ENCODE measurements around the gene NTM.

- TF ChIP-seq, protein P1, sequence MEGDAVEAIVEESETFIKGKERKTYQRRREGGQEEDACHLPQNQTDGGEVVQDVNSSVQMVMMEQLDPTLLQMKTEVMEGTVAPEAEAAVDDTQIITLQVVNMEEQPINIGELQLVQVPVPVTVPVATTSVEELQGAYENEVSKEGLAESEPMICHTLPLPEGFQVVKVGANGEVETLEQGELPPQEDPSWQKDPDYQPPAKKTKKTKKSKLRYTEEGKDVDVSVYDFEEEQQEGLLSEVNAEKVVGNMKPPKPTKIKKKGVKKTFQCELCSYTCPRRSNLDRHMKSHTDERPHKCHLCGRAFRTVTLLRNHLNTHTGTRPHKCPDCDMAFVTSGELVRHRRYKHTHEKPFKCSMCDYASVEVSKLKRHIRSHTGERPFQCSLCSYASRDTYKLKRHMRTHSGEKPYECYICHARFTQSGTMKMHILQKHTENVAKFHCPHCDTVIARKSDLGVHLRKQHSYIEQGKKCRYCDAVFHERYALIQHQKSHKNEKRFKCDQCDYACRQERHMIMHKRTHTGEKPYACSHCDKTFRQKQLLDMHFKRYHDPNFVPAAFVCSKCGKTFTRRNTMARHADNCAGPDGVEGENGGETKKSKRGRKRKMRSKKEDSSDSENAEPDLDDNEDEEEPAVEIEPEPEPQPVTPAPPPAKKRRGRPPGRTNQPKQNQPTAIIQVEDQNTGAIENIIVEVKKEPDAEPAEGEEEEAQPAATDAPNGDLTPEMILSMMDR (IDR thresholded peaks at IDR 0.05): no peak
- TF ChIP-seq POLR2A (IDR thresholded peaks at IDR 0.05) (no peak), POLR2AphosphoS5 (IDR thresholded peaks at IDR 0.05) (no peak)
These were observed 707.0 kb downstream of the NTM start for GRCh38 chr11:132077416-132077815.

Measured in transverse colon (tissue), 4 donors.